Thyroid gland (tissue), 4 donors: ENCODE data around the gene MAML3. TPM values are rescaled to one million over a fixed set of nuclear protein-coding genes. Genes with fewer than 3 reads are reported as not detected.

Experiments
- DNase-seq, 2 donors: peaks; one replicate each; pipeline ENCODE4 v3.0.0-alpha.2; 2019
- H3K27ac ChIP-seq, 3 donors: fragments of 200-600 bp; sonication (generic); 1 replicate in 2 of 3; 2 replicates in 1 of 3; pipeline ENCODE4 v1.5.1; 2016 to 2019; ENCODE audit warnings: mild to moderate bottlenecking in 1 of 3, moderate library complexity in 1 of 3
- H3K27me3 ChIP-seq: fragments of 200-600 bp; sonication (generic); one replicate; pipeline ENCODE4 v1.5.1; 2019
- H3K36me3 ChIP-seq, 2 donors: fragments of 200-600 bp; sonication (generic); one replicate each; pipeline ENCODE4 v1.5.1; 2016 to 2019
- H3K4me1 ChIP-seq, 2 donors: fragments of 200-600 bp; sonication (generic); one replicate each; pipeline ENCODE4 v1.5.1; 2017 to 2019
- H3K4me3 ChIP-seq, 3 donors: fragments of 200-600 bp; sonication (generic); replicated peaks in 1 of 3; 1 replicate in 2 of 3; 2 replicates in 1 of 3; pipeline ENCODE4 v1.5.1; 2016; ENCODE audit warnings: mild to moderate bottlenecking in 1 of 3
- H3K9me3 ChIP-seq: fragments of 200-600 bp; sonication (generic); one replicate; pipeline ENCODE4 v1.5.1; 2017
- POLR2A ChIP-seq, 2 donors: fragments of 450-650 bp; IDR thresholded peaks; one replicate each; pipeline ENCODE4 v1.6.1; 2017; ENCODE audit warnings: antibody characterized with exemption in 2 of 2, mild to moderate bottlenecking in 2 of 2, moderate library complexity in 1 of 2
- WGBS, 2 donors: methylation state at CpG; one replicate each; pipeline ENCODE4 v1.1.5; 2017; 5-methylcytosine and 5-hydroxymethylcytosine counted together
- intact Hi-C: fragments of 100-400 bp; cut with DNase I; formaldehyde crosslinking; loops from one replicate; pipeline ENCODE4 v1.15.1; 2023
- total RNA-seq, 4 donors: library from RNA; depleted of rRNA; stranded (reverse); fragments of >200 nt; gene quantifications; one replicate each; pipeline ENCODE4 v1.2.3, GENCODE V29; 2016
- TF ChIP-seq, protein P1 (sequence below), 6 experiments: fragments of 200-600 bp in 3 of 6; fragments of 450-650 bp in 3 of 6; sonication (generic) in 3 of 6; IDR thresholded peaks; one replicate each; pipeline ENCODE4 v1.5.1; 2016 to 2019; ENCODE audit warnings: antibody characterized with exemption in 6 of 6, mild to moderate bottlenecking in 2 of 6, inconsistent platforms in 1 of 6, moderate library complexity in 1 of 6

Gene MAML3
- total RNA-seq, 4 donors from 2014 or later, result 5.7 to 14.1 (median 11.4) TPM

DNA sequence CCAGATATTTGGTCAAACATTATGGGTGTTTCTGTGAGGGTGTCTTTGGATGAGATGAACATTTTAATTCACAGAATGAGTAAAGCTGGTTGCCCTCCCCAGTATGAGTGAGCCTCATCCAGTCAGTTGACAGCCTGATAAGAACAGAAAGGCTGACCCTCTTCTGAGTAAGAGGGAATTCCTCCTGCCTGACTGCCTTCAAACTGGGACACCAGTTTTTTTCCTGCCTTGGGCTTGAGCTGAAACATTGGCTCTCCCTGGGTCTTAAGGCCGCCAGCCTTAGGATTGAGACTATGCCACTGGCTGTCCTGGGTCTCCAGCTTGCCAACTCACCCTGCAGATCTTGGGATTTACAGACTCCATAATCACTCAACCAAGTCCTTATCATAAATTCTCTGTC, 14.5 kb upstream of the MAML3 start:
- no peak overlapping the region for H3K27ac ChIP-seq
- no peaks in the 10 kb centered on the region for H3K9me3 ChIP-seq
- no peak for DNase-seq
- 94 to 100% methylated on average over 1 of the region's 1 CpG for WGBS, 2 donors
- intact Hi-C loops, result no loop called here
- H3K27me3 ChIP-seq, result no peaks in the 10 kb centered on the region
- H3K36me3 ChIP-seq, result no peaks in the 10 kb centered on the region
- TF ChIP-seq, protein P1, sequence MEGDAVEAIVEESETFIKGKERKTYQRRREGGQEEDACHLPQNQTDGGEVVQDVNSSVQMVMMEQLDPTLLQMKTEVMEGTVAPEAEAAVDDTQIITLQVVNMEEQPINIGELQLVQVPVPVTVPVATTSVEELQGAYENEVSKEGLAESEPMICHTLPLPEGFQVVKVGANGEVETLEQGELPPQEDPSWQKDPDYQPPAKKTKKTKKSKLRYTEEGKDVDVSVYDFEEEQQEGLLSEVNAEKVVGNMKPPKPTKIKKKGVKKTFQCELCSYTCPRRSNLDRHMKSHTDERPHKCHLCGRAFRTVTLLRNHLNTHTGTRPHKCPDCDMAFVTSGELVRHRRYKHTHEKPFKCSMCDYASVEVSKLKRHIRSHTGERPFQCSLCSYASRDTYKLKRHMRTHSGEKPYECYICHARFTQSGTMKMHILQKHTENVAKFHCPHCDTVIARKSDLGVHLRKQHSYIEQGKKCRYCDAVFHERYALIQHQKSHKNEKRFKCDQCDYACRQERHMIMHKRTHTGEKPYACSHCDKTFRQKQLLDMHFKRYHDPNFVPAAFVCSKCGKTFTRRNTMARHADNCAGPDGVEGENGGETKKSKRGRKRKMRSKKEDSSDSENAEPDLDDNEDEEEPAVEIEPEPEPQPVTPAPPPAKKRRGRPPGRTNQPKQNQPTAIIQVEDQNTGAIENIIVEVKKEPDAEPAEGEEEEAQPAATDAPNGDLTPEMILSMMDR (IDR thresholded peaks at IDR 0.05), result no peak
- TF ChIP-seq POLR2A (IDR thresholded peaks at IDR 0.05), result no peak
- H3K4me1 ChIP-seq, result no peaks in the 10 kb centered on the region
- H3K4me3 ChIP-seq, result no peak overlapping the region

DNA sequence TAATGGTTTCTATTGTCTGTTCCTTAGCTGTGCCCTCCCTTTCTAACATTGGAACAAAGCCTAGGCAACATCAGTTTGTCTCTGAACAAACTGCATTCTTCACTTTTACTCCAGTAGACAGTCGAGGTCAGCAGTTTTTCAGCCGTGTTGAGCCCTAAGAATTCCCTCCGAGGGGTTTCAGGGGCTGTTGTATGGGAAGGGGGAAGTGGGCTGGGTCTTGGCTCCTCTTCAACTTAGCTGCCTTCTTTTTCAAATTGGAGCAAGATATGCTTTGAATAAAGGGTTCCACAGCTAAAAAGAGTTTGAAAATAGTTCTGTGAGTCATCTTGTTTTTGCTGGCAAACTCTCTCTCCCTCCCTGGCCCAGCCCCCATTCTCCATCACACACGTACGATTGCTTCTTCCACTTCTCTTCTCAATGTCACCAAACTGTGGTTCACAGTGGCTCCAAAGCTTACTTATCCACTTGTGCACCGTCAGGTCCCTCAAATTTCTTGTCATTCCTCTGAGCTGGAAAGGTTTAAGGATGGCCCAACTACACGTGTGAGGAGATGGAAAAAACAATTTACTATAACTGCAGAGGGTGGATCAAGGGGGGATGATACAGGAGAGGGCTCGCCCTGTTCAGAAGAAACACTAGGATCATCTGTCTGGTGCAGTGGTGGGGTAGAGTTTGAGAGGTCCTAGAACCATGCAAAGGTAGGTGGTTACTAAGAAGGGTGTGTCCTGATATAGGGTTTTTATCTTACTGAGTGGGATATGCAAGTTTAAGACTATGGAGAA, 9.2 kb upstream of the MAML3 start:
- H3K27ac ChIP-seq, result peak overlapping the region in 1 of 3 donors; percentile 16
- H3K9me3 ChIP-seq, result no peaks in the 10 kb centered on the region
- H3K27me3 ChIP-seq, result no peaks in the 10 kb centered on the region
- H3K4me1 ChIP-seq, result peaks cover 0 to 7% of the 10 kb centered on the region in 2 donors
- intact Hi-C loops, result no loop called here
- H3K4me3 ChIP-seq, result no peak overlapping the region
- no peak for DNase-seq
- no peak for TF ChIP-seq POLR2A (IDR thresholded peaks at IDR 0.05)
- TF ChIP-seq, protein P1 (IDR thresholded peaks at IDR 0.05), result no peak
- WGBS, 2 donors, result 37 to 40% methylated on average over 8 of the region's 8 CpGs
- no peaks in the 10 kb centered on the region for H3K36me3 ChIP-seq

DNA sequence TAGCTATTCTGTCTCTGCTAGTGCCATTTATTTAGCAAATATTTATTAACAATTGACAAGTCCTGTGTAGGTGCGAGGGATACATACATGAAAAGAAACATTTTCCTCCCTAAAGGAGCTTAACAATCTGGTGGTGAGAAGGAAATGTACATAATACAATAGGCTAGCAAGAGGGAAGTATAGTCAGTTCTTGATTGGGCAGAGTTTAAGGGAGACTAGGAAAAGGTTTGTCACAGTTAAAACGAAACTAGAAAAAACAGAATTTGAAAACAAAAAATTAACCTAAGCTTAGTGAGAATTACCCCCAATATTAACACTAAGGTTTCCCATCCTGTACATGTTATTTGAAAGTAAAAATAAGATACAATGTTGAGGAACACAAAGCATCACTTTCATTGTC, 8.6 kb upstream of the MAML3 start:
- no peak for TF ChIP-seq POLR2A (IDR thresholded peaks at IDR 0.05)
- TF ChIP-seq, protein P1 (IDR thresholded peaks at IDR 0.05), result no peak
- no peak for DNase-seq
- no peaks in the 10 kb centered on the region for H3K9me3 ChIP-seq
- no peak overlapping the region for H3K4me3 ChIP-seq
- peak overlapping the region in 1 of 3 donors; percentile 16 for H3K27ac ChIP-seq
- H3K4me1 ChIP-seq, result peaks cover 0 to 7% of the 10 kb centered on the region in 2 donors
- 72 to 78% methylated on average over 2 of the region's 2 CpGs for WGBS, 2 donors
- intact Hi-C loops, result no loop called here
- no peaks in the 10 kb centered on the region for H3K27me3 ChIP-seq
- H3K36me3 ChIP-seq, result no peaks in the 10 kb centered on the region

DNA sequence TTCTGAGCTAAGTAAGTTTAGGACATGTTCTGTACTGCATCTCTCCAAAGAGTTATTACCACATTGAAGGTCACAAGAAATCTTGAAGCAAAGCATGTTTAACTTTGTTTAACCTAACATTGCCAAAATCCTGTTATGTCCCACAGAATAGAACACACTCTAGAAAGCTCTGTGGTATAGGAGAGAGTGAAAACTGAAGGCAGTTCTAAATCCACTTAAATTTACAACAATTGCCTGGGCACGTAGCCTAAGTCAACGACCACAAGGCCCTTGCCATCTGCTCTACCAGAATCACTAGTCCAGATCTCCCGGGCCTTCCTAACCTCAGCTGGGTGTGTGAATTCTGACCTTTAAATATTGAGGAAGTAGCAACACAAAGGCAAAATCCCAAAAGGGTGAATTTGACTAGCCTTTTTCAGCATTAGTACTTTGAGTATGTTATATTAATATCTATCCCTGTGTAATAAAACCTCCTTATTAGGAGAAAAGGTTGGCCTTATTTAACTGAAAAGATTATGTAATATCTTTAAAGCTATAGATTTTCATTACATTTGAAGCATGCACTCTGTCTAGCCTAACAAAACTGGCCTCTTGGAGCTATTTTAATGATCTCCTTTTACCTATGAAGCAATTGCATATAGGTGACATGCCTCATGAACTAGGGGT, 4.5 kb upstream of the MAML3 start:
- TF ChIP-seq POLR2A (IDR thresholded peaks at IDR 0.05), result no peak
- TF ChIP-seq, protein P1 (IDR thresholded peaks at IDR 0.05), result no peak
- WGBS, 2 donors, result 13 to 14% methylated on average over 3 of the region's 3 CpGs
- no peaks in the 10 kb centered on the region for H3K36me3 ChIP-seq
- DNase-seq, result peak; percentile 49 to 50
- no peaks in the 10 kb centered on the region for H3K9me3 ChIP-seq
- peak overlapping the region in 2 of 3 donors; percentile 18 to 54 for H3K27ac ChIP-seq
- H3K4me1 ChIP-seq, result peaks cover 3 to 7% of the 10 kb centered on the region in 2 donors
- no peaks in the 10 kb centered on the region for H3K27me3 ChIP-seq
- intact Hi-C loops, result loop anchor here (10.0 kb wide), 1 partner anchor 216 kb away; the partner anchor contains the start of gene SCOC
- H3K4me3 ChIP-seq, result no peak overlapping the region

DNA sequence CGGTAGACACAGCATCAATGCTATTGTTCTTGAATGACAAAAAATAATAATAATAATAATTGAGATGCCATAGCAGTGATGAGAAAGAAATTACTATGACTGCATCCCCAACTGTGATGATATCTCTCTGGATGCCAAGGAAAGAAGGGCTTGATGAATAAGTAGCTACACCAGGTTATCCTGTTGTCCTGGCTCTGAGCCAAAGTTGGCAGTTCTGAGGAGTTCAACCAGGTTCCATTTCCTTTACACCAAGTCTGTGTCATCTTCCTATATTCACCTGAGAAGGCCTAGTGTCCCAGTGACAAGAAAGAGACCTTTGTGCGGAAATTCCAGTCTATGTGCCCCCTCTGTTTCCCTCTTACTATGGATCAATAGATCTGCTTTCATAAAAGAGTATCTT, 3.4 kb upstream of the MAML3 start:
- no peaks in the 10 kb centered on the region for H3K27me3 ChIP-seq
- no peak overlapping the region for H3K27ac ChIP-seq
- H3K4me1 ChIP-seq, result peaks cover 0 to 3% of the 10 kb centered on the region in 2 donors
- 96 to 100% methylated on average over 2 of the region's 2 CpGs for WGBS, 2 donors
- no peak for TF ChIP-seq POLR2A (IDR thresholded peaks at IDR 0.05)
- TF ChIP-seq, protein P1 (IDR thresholded peaks at IDR 0.05), result no peak
- DNase-seq, result no peak
- H3K4me3 ChIP-seq, result no peak overlapping the region
- intact Hi-C loops, result loop anchor here (10.0 kb wide), 1 partner anchor 217 kb away; the partner anchor contains the start of gene SCOC
- no peaks in the 10 kb centered on the region for H3K36me3 ChIP-seq
- H3K9me3 ChIP-seq, result no peaks in the 10 kb centered on the region
